Spleen (tissue), 11 donors: ENCODE results near the gene DUSP5. TPM values are rescaled to one million over a fixed set of nuclear protein-coding genes. Genes with fewer than 3 reads are reported as not detected.

Source experiments
- DNase-seq: peaks from one replicate; pipeline ENCODE4 v3.0.0-alpha.2; 2020
- H3K27ac ChIP-seq, 8 donors: fragments of 200-600 bp; sonication (generic) in 7 of 8; 1 replicate in 4 of 8; 2 replicates in 4 of 8; pipeline versions ENCODE4 v1.5.0 to v1.8.0; 2016 to 2021; ENCODE audit warnings: inconsistent platforms in 4 of 8, mild to moderate bottlenecking in 4 of 8, moderate library complexity in 1 of 8
- H3K27me3 ChIP-seq, 7 donors: fragments of 200-600 bp; sonication (generic) in 6 of 7; replicated peaks in 1 of 7; 1 replicate in 4 of 7; 2 replicates in 3 of 7; pipeline versions ENCODE4 v1.5.0 to v1.8.0; 2016 to 2021; ENCODE audit warnings: inconsistent platforms in 3 of 7, mild to moderate bottlenecking in 1 of 7
- H3K36me3 ChIP-seq, 6 donors: fragments of 200-600 bp; sonication (generic) in 5 of 6; 1 replicate in 4 of 6; 2 replicates in 2 of 6; pipeline versions ENCODE4 v1.5.0 to v1.8.0; 2016 to 2021; ENCODE audit warnings: inconsistent platforms in 2 of 6
- H3K4me1 ChIP-seq, 6 donors: fragments of 200-600 bp; sonication (generic) in 5 of 6; 1 replicate in 3 of 6; 2 replicates in 3 of 6; pipeline versions ENCODE4 v1.5.0 to v1.8.0; 2016 to 2021; ENCODE audit warnings: inconsistent platforms in 3 of 6
- H3K4me3 ChIP-seq, 8 donors: fragments of 200-600 bp; sonication (generic) in 7 of 8; 1 replicate in 4 of 8; 2 replicates in 4 of 8; pipeline versions ENCODE4 v1.5.0 to v1.8.0; 2016 to 2021; ENCODE audit warnings: inconsistent platforms in 4 of 8, mild to moderate bottlenecking in 4 of 8, moderate library complexity in 2 of 8
- H3K9me3 ChIP-seq, 8 donors: fragments of 200-600 bp; sonication (generic) in 7 of 8; 1 replicate in 4 of 8; 2 replicates in 4 of 8; pipeline versions ENCODE4 v1.5.0 to v1.8.0; 2016 to 2021; ENCODE audit warnings: inconsistent platforms in 4 of 8
- POLR2A ChIP-seq, 3 donors: fragments of 450-650 bp; IDR thresholded peaks; one replicate each; pipeline ENCODE4 v1.5.1; 2017; ENCODE audit warnings: antibody characterized with exemption in 3 of 3, mild to moderate bottlenecking in 1 of 3
- POLR2AphosphoS5 ChIP-seq, 3 donors: sonication (generic); formaldehyde crosslinking; IDR thresholded peaks; one replicate each; pipeline ENCODE4 v1.5.1; 2017; ENCODE audit warnings: antibody characterized with exemption in 3 of 3
- WGBS, 5 donors: extraction: QIAGEN DNeasy Blood & Tissue Kit in 3 of 5; methylation state at CpG; one replicate each; pipeline versions ENCODE4 v1.1.5 to v1.1.7; 2013 to 2018; 5-methylcytosine and 5-hydroxymethylcytosine counted together
- intact Hi-C: fragments of 100-400 bp; cut with DNase I; formaldehyde crosslinking; loops from one replicate; pipeline ENCODE4 v1.15.0; 2023; ENCODE audit warnings: low total_unique reads
- polyA plus RNA-seq, 3 donors: library from polyadenylated mRNA; stranded (reverse); fragments of 200-250 nt; gene quantifications; one replicate each; pipeline ENCODE4 v1.2.1, GENCODE V29; 2013
- total RNA-seq, 7 donors: library from RNA; depleted of rRNA in 3 of 7; stranded (reverse); fragments of >200 nt in 3 of 7; fragmentation: NEBNext Ultra II Directional in 4 of 7; extraction: Animal tissue kit (Norgen Biotek cat#: 25700) in 4 of 7; gene quantifications; one replicate each; pipeline versions ENCODE4 v1.1.0 to v1.2.1, GENCODE V29; 2016 to 2021
- TF ChIP-seq, protein P1 (sequence below), 11 experiments: fragments of 200-600 bp in 7 of 11; fragments of 450-650 bp in 4 of 11; sonication (generic) in 4 of 11; IDR thresholded peaks in 8 of 11; conservative IDR thresholded peaks in 3 of 11; 1 replicate in 7 of 11; 2 replicates in 4 of 11; pipeline versions ENCODE4 v1.4.0 to v1.8.0; 2016 to 2021; ENCODE audit warnings: antibody characterized with exemption in 11 of 11, inconsistent platforms in 4 of 11, mild to moderate bottlenecking in 1 of 11
- donor health status: healthy with polysubstance abuse.
- donor health status: DM: no; HTN: no; CAD: no; lungs with moderate emphysema.
- donor health status: DM: no; HTN: no; CAD: no.
- donor health status: Bipolar disorder and iron deficiency.
- donor health status: healthy.
- donor health status: DM: no; HTN: no; CAD: no.
- donor health status: DM: yes; HTN: yes; CAD: no.

The DUSP5 gene
- total and polyA plus RNA-seq, 10 donors = 9.7 to 71.8 (median 30.6) TPM

GRCh38 chr10:110481919-110482318 lies 15.8 kb upstream of the DUSP5 start:
- no peaks in the 10 kb centered on the region for H3K36me3 ChIP-seq
- no peaks in the 10 kb centered on the region for H3K9me3 ChIP-seq
- no peak for DNase-seq
- no peaks in the 10 kb centered on the region for H3K27me3 ChIP-seq
- WGBS, 5 donors = 73 to 90% (median 86%) methylated on average over 1 of the region's 1 CpG
- intact Hi-C loops = no loop called here
- H3K27ac ChIP-seq = no peak overlapping the region
- no peak for TF ChIP-seq POLR2AphosphoS5 (IDR thresholded peaks at IDR 0.05)
- TF ChIP-seq POLR2A (IDR thresholded peaks at IDR 0.05) = no peak
- TF ChIP-seq, protein P1, sequence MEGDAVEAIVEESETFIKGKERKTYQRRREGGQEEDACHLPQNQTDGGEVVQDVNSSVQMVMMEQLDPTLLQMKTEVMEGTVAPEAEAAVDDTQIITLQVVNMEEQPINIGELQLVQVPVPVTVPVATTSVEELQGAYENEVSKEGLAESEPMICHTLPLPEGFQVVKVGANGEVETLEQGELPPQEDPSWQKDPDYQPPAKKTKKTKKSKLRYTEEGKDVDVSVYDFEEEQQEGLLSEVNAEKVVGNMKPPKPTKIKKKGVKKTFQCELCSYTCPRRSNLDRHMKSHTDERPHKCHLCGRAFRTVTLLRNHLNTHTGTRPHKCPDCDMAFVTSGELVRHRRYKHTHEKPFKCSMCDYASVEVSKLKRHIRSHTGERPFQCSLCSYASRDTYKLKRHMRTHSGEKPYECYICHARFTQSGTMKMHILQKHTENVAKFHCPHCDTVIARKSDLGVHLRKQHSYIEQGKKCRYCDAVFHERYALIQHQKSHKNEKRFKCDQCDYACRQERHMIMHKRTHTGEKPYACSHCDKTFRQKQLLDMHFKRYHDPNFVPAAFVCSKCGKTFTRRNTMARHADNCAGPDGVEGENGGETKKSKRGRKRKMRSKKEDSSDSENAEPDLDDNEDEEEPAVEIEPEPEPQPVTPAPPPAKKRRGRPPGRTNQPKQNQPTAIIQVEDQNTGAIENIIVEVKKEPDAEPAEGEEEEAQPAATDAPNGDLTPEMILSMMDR (IDR thresholded peaks at IDR 0.05 in 8 of 11, conservative IDR thresholded peaks at IDR 0.05 in 3 of 11) = no peak
- H3K4me1 ChIP-seq = no peaks in the 10 kb centered on the region
- H3K4me3 ChIP-seq = no peak overlapping the region

- WGBS, 5 donors = 76 to 94% (median 79%) methylated on average over 2 of the region's 2 CpGs
- Histone ChIP-seq H3K9me3 (no peaks in the 10 kb centered on the region), H3K27ac (no peak overlapping the region), H3K27me3 (no peaks in the 10 kb centered on the region), H3K4me3 (no peak overlapping the region), H3K4me1 (peaks cover 0 to 7% (median 0%) of the 10 kb centered on the region in 6 donors), H3K36me3 (no peaks in the 10 kb centered on the region)
- TF ChIP-seq POLR2AphosphoS5 (IDR thresholded peaks at IDR 0.05) = no peak
- no peak for TF ChIP-seq POLR2A (IDR thresholded peaks at IDR 0.05)
- TF ChIP-seq, protein P1 (IDR thresholded peaks at IDR 0.05 in 8 of 11, conservative IDR thresholded peaks at IDR 0.05 in 3 of 11) = no peak
- DNase-seq = no peak
- intact Hi-C loops = no loop called here
Measured at GRCh38 chr10:110483633-110484032, 14.1 kb upstream of the DUSP5 start.

GRCh38 chr10:110485541-110485940 lies 12.2 kb upstream of the DUSP5 start:
- H3K4me3 ChIP-seq = no peak overlapping the region
- no peak for TF ChIP-seq POLR2AphosphoS5 (IDR thresholded peaks at IDR 0.05)
- TF ChIP-seq, protein P1 (IDR thresholded peaks at IDR 0.05 in 8 of 11, conservative IDR thresholded peaks at IDR 0.05 in 3 of 11) = no peak
- no peak for TF ChIP-seq POLR2A (IDR thresholded peaks at IDR 0.05)
- 68 to 84% (median 74%) methylated on average over 3 of the region's 3 CpGs for WGBS, 5 donors
- no peak for DNase-seq
- H3K4me1 ChIP-seq = peaks cover 0 to 15% (median 5%) of the 10 kb centered on the region in 6 donors
- H3K27me3 ChIP-seq = peaks cover 0 to 17% (median 0%) of the 10 kb centered on the region in 7 donors
- H3K36me3 ChIP-seq = no peaks in the 10 kb centered on the region
- intact Hi-C loops = no loop called here
- no peak overlapping the region for H3K27ac ChIP-seq
- H3K9me3 ChIP-seq = no peaks in the 10 kb centered on the region

DNA sequence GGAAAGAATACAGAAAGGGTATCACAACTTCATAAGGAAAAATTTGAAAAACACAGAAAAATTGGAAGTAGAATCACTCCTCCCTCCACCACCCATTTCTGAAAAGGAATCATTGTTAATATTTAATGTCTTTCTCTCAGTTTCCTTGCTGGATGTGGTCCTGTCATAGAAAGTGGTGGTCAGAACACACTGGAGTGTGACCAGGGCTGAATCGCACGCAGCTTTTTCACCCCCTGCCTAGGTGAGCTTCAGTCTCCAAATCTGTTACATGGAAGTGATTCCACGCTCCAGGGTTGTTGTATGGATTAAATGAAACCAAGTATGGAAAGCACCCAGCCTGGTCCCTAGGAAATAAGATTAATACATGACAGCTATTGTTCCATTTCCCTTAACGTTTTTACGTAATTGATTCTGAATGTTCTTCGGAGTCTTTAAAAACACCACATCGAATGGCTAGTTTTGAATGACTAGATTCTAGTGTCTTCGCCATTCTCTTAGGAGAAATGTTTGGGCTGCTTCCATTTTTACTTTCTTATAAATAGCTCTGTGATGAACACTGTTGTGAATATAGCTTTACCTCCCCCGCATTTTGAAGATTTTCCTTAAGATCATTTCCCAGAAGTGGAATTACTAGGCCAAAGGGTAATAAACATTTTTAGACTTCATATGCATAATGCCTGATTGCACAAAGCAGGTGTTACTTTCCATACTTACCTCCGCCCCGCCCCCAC lies 10.9 kb upstream of the DUSP5 start:
- Histone ChIP-seq H3K27ac (peak overlapping the region in 4 of 8 donors; percentile 3 to 41 (median 32)), H3K4me3 (no peak overlapping the region), H3K9me3 (no peaks in the 10 kb centered on the region), H3K36me3 (no peaks in the 10 kb centered on the region), H3K27me3 (peaks cover 0 to 22% (median 0%) of the 10 kb centered on the region in 7 donors), H3K4me1 (peaks cover 0 to 17% (median 5%) of the 10 kb centered on the region in 6 donors)
- DNase-seq = no peak
- intact Hi-C loops = no loop called here
- TF ChIP-seq POLR2A (IDR thresholded peaks at IDR 0.05) = no peak
- 76 to 85% (median 83%) methylated on average over 11 of the region's 11 CpGs for WGBS, 5 donors
